GM12873 (cell line): ENCODE data around the gene BTBD17.

Experiments
- CTCF ChIP-seq: IDR thresholded peaks from 2 replicates; pipeline ENCODE4 v1.5.1; 2012; ENCODE audit warnings: low read depth, mild to moderate bottlenecking, moderate library complexity, low read length, control low read depth; ENCODE audit not compliant: insufficient read depth; ENCODE audit errors: missing control alignments

Gene BTBD17

GRCh38 chr17:74391771-74392170 lies 30.1 kb upstream of the BTBD17 start:
- TF ChIP-seq CTCF, result no peak

GRCh38 chr17:74390680-74391653 lies 29.3 kb upstream of the BTBD17 start:
- TF ChIP-seq CTCF, result no peak

GRCh38 chr17:74389937-74390679 lies 28.4 kb upstream of the BTBD17 start:
- no peak for TF ChIP-seq CTCF

GRCh38 chr17:74389084-74389753 lies 27.6 kb upstream of the BTBD17 start:
- TF ChIP-seq CTCF, result no peak

- no peak for TF ChIP-seq CTCF
These were observed 25.9 kb upstream of the BTBD17 start for GRCh38 chr17:74387365-74388218.

- TF ChIP-seq CTCF, result no peak
These were observed 24.7 kb upstream of the BTBD17 start for GRCh38 chr17:74386386-74386785.
